ENCODE data around the gene TBCK.

GRCh38 chr4:106362086-106362825 lies 46.2 kb upstream of the TBCK start:
- no peak for TF ChIP-seq POLR2A (IDR thresholded peaks at IDR 0.05; ENCODE audit: control extremely low read depth in 1 of 2, low read depth in 2 of 2, low read length in 2 of 2)
- TF ChIP-seq EZH2 (IDR thresholded peaks at IDR 0.05; ENCODE audit: low read depth, low read length, severe bottlenecking): no peak
- TF ChIP-seq CHD2 (IDR thresholded peaks at IDR 0.05; ENCODE audit: low read length): no peak
